Measurements from ENCODE around the gene DSCAML1. TPM values are rescaled to one million over a fixed set of nuclear protein-coding genes. Genes with fewer than 3 reads are reported as not detected.

Gene DSCAML1
- total RNA-seq, 1 experiment from 2014 or later: not detected

DNA sequence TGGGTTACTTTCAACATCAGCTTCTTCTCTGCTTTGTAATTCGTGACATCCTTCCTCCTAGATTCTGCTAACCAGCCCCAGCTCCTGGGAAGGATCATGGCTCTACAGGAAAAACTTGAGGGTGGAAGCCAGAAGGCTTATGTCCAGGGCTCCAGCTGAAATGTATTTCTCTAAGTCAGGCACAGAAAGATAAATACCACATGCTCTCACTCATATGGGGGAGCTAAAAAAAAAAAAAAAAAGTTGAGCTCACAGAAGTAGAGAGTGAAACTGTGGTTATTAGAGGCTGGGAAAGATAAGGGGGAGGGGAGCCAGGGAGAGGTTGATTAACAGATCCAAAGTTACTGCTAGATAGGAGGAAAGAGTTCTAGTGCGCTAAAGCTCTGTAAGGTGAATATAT lies 74.9 kb downstream of the DSCAML1 start:
- no peak for DNase-seq (ENCODE audit: low spot score)

DNA sequence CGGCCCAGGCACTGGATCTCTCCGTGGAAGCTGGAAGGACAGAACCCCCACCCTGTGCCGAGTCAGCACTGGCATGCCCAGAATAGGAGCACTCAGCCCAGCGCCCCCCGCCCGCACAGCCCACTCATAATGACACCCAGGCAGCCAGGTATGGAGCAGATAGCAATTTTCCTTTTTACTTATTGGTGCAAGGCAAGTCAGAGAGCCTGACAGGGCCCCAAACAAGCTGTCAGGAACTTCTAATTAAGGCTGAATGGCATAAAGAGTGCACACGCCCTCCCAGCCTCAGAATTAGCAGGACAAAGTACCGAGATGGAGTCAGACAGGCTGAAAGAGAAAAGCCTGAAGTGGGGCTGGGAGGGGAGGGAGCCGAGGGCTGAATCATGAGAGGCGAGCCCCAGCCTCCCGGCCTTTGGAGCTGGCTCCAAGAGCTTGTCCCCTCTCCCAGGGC lies 76.9 kb downstream of the DSCAML1 start:
- DNase-seq (ENCODE audit: low spot score): no peak

DNA sequence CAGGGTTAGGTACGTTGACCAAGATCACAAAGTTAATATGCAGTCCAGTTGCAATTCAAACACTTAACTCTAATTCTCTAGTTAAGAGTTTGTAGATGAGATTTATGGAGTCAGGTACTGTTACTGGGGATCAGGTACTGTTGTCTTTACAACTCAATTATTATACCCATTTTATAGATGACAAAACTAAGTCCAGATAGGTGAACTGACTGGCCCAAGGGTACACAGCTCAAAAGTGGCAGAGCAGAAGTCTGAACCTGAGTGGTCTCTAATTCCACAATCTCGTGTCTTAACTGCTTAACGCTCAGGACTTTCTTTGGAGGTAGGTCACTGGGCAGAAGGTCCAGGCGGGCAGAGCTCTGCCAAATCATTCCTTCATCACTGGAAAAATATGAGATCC lies 77.5 kb downstream of the DSCAML1 start:
- no peak for DNase-seq (ENCODE audit: low spot score)

DNA sequence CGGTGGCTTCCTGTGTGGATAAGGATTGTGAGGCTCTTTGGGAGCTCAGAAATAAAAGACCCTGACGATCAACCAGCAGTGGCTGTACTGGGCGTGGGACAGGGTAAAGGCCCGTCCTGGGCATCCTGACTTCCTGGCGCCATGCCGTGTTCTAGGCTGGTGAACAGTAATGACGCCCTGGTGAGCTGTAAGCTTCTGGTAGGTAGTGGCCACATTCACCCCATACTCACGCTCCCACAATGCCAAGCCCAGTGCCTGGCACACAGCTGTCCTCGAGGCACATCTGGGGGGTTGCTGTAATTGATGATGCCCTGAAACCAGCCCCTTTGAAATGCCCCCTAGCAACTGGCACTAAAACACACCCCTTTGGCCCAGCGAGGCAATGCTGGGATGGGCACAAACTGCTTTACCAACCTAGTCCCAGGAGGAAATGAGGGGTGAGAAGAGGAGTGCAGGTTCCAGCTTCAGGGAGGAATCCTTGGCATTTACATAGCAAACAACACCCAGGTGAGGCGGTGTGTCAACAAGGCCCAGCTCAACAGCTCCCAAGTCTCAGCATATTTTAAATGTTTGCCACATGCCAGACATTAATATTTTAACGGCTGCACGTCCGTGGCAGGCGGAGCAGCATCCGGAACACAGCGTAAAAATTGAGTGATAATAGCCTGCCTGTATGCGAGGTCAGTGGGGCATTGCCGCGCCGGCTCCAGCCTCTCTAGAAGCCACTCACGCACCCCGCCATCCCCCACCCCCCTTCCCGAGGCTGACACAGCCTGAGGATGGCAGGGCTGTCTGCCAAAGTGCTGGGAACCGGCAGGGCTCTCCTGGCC lies 79.3 kb downstream of the DSCAML1 start:
- DNase-seq (ENCODE audit: low spot score): no peak

DNA sequence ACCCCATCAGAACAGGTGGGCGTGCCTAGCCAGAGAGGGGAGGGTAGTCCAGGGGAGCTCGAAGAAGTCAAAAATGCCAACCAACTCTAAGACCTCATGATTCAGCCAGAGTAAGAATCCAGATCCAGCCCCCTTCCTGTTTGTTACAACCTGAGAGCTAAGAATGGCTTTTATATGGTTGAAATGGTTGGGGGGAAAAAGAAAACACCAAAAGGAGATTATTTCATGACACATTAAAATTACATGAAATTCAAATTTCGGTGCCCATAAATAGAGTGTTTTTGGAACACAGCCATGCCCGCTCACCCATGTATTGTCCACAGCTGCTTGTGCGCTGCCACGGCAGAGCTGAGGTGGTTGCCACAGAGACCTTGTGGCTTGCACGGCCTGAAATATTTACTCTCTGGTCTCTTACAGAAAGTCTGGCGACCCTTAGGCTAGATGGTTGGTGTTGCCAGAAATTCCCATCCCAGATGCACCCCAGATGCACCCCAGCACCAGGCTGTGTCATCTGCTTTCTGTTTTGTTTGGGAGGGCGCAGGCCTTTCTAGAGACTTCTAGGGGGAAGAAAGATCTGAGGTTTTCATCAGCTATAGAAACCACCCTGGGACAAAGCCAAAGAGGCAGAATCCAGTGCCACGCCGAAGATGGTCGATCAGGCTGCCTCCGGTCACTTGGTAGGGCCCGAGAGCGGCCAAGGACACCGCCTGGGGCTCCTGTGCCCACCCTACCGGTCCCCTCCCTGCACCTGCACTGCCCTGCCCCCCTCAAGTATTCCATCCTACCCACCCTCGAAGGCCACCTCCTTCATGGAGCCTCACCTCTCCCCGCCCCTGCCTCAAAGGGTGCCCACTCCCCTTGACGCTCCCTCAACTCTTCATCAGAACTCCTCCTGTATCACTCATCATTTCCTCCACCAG lies 80.2 kb downstream of the DSCAML1 start:
- DNase-seq (ENCODE audit: low spot score): no peak

DNA sequence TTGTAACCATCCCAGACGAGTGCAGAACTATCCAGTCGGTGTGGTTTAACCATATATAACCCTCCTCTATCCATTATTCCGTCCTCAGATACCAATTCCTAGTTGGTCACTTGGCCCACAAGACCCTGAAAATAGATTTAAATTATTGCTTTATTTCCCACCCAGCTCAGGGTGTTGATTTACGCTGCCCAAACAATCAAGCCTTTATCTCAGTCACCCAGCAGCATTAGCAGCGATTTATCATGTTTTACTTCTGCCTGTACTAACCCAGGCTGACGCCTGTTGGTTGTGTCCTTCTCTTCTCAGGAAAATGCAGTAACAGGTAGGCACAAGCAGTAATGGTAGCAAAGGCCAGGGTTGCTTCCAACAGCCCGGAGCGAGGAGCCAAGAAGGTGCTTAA lies 81.2 kb downstream of the DSCAML1 start:
- DNase-seq (ENCODE audit: low spot score): no peak

DNA sequence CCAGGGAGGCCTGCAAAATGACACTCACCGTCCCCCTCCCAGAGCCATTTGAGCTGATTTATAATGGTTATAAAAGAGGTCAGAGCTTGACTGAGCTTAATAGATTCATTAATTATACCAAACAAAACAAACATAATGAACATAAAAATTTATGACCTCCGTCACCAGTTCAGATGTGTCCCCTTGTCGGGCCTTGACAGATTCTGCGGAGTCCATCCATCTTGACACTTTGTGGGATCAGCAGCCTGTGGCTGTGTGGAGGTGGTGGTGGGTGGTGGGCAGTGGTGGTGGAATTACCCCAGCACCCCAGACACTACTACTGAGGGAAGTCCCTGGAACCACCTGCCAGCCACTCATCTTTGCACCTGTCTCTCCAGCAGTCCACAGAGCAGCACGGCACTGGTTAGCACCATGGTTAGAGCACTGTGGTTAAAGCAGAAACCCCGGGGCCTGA lies 83.5 kb downstream of the DSCAML1 start:
- DNase-seq (ENCODE audit: low spot score): no peak

DNA sequence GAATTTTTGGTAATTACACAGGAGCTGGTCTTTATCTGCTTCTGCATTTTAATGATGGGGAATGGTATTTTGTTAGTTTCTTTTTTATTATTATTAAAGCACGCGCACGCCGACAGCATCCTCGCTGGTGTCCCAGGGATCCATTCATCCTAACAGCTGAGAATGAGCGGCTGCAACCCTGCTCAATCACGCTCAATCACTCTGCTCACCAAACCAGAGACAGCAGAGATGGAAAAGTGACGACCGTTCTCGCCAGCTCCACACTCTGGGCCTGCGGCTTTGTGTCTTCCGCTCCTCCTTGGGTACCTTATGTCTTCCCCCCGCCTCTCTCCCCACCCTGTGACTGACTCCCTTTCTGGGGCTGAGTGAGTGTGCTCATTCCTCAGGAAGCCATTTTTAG lies 84.5 kb downstream of the DSCAML1 start:
- DNase-seq (ENCODE audit: low spot score): no peak

DNA sequence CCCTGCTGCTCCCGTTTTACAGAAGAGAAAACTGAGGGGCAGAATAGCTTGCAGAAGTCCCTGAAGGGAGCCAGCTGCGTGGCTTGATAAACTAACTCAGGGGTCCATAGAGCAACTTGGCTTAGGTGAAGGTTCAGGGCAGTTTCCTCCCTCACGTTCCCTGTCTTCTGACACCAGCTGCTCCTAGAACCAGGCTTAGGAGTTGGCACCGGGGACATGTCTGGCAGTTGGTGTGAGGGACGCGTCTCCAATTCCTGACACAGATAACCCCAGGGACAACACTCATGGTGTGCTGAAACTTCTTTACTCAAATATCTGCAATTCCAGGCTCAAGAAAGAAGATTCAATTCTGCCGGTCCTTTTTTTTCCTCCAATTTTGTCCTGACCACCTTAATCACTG lies 85.7 kb downstream of the DSCAML1 start:
- no peak for DNase-seq (ENCODE audit: low spot score)

DNA sequence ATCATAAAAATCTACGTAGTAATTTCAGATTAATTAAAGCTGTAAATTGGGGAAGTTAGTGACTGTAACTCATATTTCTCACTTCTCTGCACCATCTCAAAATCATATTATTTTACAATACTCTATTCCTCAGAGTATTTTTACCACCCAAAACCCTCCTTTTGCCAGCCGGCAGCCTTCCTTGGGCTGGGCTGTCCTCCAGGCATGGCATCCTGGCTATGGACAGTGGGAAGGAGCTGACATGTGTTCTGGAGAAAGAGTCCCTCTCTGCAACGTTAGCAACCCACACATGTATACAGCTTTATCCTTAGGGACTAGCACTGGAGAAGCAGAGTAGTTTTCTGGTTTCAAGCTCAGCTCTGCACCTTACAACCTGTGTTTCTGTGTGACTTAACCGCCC lies 86.8 kb downstream of the DSCAML1 start:
- no peak for DNase-seq (ENCODE audit: low spot score)

DNA sequence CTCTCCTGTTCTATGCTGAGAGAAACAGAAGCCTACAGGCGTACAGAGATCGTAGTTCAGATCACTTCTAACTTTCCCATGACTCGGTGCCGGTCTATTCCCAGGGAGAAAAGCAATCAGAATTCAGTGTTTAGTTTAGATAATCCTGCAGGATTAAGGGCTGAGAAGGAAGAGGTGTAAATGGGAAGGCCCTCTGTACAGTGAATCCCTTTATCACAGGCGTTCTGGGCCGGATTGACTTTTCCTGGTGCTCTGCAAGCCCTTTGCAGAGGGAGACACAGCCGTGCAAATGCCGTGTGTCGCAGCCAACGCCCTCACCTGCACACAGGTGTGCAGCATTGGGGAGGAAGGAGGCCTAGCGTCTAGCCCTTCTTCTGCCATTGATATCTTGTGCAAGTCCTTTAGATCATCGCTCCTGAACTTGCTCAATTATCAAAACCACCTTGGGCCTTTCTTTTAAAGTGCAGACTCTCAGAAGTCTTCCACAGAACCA lies 90.6 kb downstream of the DSCAML1 start:
- DNase-seq (ENCODE audit: low spot score): no peak

DNA sequence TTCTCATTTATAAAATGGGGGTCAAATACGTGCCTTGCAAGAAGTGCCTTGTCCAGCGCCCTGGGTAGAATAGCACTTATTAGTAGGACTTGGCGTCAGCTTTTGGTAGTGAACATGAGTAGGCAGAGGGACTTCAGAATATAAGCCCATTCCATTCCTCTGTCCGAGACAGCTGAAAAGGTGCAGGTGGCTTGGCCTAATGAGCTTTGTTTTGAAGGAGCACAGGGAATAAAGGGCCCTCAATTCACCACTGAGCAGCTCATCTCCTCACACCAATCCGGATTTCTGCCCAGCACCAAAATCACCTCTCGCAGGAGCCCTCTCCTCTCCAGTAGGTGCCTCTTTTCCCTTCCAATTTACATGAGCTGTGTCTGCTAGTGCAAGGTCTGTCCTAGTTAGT lies 91.2 kb downstream of the DSCAML1 start:
- no peak for DNase-seq (ENCODE audit: low spot score)

DNA sequence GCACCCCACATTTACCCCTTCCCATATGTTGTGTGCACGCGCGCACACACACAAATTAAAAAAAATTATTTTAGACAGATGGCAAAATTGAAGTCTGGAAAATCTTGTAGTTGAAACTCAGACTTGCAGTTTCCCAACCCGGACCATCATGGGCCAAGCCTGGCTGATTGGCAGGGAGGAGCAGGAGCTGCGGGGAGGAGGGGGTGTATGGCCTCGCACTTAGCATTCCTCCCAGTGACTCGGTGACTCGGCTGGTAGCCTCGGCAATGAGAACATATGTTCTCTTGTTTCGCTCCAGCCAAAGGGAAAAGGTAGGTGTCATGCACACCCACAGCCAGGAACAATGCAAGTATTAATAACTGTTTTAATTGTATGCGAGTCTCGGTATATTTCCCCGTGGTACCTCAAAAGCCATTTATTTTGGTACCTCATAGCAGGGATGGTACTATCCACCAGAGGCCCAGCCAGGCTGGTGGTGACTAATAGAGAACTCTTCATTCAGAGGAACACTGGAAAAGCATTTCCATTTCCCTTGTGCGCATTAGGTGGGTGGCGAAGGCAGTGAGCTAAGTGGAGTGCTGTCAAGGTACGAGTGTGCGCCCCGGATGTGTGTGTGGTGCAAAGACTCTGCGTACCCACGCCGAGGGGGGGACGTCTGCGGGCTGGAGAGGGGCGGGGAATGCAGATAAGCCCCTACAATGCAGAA lies 92.5 kb downstream of the DSCAML1 start:
- DNase-seq (ENCODE audit: low spot score): no peak

DNA sequence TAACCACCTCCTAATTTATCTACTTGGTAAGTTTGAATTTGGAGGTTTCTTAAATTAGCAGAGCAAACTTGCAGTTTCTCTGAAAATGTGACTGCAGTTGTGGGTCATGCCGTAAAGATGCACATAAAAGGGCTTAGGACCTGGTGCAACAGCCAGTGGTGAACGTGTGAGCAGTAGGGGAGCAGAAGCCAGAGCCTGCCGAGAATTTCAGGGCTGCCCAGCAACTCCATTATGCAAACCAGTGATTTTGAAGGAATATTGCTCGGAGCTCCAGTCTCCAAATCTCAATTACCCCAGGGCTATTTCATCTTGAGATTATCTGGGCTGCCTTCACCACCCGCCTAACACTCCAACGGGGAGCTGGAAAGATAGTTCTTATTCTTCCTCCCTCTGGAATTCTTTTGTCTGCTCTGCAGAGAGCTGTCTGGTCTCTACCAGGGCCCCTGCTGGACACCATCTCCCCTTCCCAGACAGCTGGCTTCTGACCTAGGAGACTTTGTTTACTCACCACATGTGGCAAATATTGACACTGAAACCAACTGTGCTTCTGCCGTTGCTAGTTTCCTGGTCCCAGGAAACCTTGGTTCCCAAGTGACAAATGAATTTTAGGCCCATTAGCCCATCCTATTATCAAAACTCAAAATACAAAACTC lies 93.9 kb downstream of the DSCAML1 start:
- DNase-seq (ENCODE audit: low spot score): no peak

DNA sequence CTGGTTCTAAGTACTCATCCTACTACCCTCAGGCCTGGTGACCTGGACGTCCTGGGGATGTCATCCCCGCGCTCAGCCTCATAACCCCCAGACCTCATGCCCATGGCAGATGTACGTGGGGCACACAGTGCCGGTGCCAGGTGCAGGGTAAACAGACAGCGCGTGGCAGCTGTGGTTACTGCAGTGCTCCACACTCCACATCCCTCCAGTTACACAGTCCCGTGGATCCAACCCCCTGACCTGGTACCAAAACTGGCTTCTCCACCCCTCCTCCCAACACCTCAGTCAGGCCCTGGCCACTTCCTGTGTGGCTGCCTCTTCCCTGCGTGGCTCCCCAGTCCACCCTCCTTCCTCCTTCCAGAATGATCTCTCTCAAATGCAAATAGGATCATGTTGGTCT lies 95.2 kb downstream of the DSCAML1 start:
- DNase-seq (ENCODE audit: low spot score): no peak

DNA sequence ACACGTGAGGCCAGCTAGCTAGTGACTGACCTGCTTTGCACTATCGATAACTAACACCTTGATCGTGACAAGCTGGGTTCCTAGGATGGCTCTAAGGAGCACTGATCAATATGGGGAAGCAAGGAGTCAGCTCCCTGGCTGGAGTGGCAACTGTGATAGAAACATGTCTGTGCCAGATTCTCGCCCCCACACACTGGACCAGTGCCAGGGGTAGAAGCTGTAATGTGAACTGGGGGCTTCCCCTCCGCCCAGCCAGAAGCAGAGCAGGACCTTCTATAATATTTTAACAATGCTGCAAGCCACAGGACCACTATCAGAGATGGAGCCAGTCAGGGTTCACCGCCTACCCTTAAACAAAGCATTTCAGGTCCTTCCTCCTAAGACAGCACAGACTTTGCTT lies 96.5 kb downstream of the DSCAML1 start:
- DNase-seq (ENCODE audit: low spot score): no peak

DNA sequence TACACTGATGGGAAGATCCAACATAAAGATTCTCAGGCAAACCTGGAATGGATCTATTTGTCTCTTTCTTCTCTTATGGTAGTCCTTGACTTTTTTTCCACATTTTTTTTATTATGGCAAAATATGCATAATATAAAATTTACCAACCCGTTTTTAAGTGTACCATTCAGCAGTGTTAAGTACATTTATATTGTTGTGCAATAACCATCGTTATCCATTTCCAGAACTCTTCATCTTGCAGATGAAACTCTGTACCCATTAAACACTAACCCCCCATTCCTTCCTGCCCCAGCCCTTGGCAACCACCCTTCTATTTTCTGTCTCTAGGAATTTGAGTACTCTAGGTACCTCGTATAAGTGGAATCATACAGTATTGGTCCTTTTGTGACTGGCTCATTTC lies 99.7 kb downstream of the DSCAML1 start:
- DNase-seq (ENCODE audit: low spot score): no peak

DNA sequence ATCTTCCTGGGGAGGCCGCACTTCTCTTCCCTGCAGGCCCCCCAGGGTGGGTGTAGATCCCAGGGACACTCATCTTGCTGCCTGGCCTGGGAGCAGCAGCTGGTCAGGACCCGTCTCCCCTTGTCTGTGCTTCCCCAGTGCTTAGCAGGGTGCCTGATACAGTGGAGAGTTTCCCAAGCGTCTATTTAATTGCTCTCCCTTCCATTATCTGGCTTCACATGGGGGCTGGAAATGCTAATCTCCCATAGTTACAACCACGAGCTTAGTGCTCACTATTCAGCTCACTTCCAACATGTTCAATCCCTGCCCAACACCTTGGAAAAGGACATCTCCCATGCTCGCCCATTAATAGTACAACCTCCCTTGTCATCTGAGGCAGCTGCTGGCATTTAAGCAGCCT lies 100.5 kb downstream of the DSCAML1 start:
- no peak for DNase-seq (ENCODE audit: low spot score)

DNA sequence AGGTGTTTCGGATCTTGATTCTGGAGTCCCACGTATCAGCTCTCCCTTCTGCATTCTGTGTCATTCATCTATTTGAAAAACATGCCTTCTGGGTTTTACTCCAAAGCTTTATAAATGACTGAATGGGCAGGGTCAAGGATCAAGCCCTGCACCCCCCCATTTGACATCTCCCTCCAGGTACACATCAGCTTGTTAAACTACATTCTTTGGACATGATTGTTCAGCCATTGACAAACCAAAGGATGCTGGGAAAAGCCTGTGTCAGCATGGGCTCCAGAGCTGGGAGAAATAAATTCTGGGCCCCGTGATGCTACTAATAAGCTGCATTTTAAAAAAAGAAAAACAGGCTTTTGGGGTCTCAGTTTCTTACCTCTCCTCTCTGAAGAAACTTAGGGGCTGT lies 103.7 kb downstream of the DSCAML1 start:
- DNase-seq (ENCODE audit: low spot score): no peak

DNA sequence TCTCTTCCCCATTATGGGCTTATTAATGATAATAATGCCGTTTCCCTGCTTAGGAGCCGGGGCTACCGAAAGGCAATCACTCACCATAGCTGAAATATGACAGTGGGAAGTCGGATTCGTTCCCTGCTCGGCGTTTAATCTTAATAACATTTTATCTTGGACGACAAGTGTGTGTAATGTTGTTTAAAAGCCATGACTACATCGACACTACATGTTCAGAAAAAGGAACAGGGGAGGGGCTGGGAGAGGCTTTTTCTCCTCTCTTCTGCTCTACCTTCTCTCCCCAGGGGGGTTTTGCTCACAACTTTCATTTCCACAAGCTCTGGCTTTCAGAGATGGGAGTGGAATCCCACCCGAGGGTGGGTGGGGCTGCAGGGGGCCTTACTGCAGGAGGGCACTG lies 105.5 kb downstream of the DSCAML1 start:
- DNase-seq (ENCODE audit: low spot score): no peak

DNA sequence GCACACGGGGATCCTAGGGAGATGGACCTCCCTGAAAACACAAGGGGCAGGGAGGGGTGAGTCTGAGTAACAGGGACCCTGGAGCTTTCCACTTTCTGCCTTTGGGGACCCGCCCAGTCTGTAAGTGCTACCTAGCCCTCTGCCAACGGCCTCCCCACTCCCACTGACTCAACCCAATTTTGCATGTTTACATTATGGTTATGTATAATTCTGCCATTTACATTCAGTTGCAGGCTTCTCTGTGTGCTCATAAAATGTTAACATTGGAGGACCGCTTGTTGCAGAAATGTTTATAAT lies 105.8 kb downstream of the DSCAML1 start:
- DNase-seq (ENCODE audit: low spot score): no peak

Measured in A172 (cell line).